K562 (cell line): ENCODE data around the gene ERAS. TPM values are rescaled to one million over a fixed set of nuclear protein-coding genes. Genes with fewer than 3 reads are reported as not detected.
A peak's percentile ranks its signal among the peaks of the same experiment; 100 is the strongest.

Experiments used
- ADNP ChIP-seq: fragments of 200-800 bp; sonication (Bioruptor generic); IDR thresholded peaks from 2 replicates; pipeline ENCODE4 v1.6.1; 2016; ENCODE audit warnings: missing genetic modification characterization, missing compliant biosample characterization
- ESRRA ChIP-seq: fragments of 450-650 bp; IDR thresholded peaks from 2 replicates; pipeline ENCODE4 v1.6.1; 2014; ENCODE audit warnings: low read depth, mild to moderate bottlenecking, moderate library complexity, borderline replicate concordance
- FOS ChIP-seq: IDR thresholded peaks from 3 replicates; pipeline ENCODE4 v1.6.1; 2011; ENCODE audit not compliant: insufficient read length; ENCODE audit errors: extremely low read depth
- POLR2H ChIP-seq: IDR thresholded peaks from 2 replicates; pipeline ENCODE4 v1.6.1; 2016; ENCODE audit warnings: missing genetic modification characterization, low read depth, mild to moderate bottlenecking, control low read depth, missing compliant biosample characterization, moderate library complexity
- RB1 ChIP-seq: fragments of 450-650 bp; IDR thresholded peaks from 2 replicates; pipeline ENCODE4 v1.6.1; 2017; ENCODE audit warnings: low read depth, mild to moderate bottlenecking
- RCOR1 ChIP-seq, 2 experiments: IDR thresholded peaks; 2 replicates each; pipeline ENCODE4 v1.6.1; 2012; ENCODE audit warnings: low read depth in 2 of 2, low read length in 2 of 2, borderline replicate concordance in 1 of 2, improper control_type of control experiment in 1 of 2
- RUNX1 ChIP-seq: sonication (generic); IDR thresholded peaks from 2 replicates; pipeline ENCODE4 v1.6.1; 2016; ENCODE audit warnings: antibody characterized with exemption, low read depth
- SMARCA5 ChIP-seq: fragments of 450-650 bp; IDR thresholded peaks from 2 replicates; pipeline ENCODE4 v1.6.1; 2016
- SRSF1 ChIP-seq: fragments of 200-400 bp; formaldehyde crosslinking; IDR thresholded peaks from 2 replicates; pipeline ENCODE4 v1.6.1; 2017; ENCODE audit warnings: mild to moderate bottlenecking, low read depth, low read length, moderate library complexity
- TEAD1 ChIP-seq, 2 experiments: fragments of 450-650 bp in 1 of 2; sonication (generic) in 1 of 2; formaldehyde crosslinking; IDR thresholded peaks; 2 replicates each; pipeline versions ENCODE4 v1.4.0 to v1.8.0; 2020 to 2022; ENCODE audit warnings: mild to moderate bottlenecking in 2 of 2, missing genetic modification reagents in 1 of 2
- TRIM28 ChIP-seq: fragments of 450-650 bp; IDR thresholded peaks from 2 replicates; pipeline ENCODE4 v1.6.1; 2017
- ZBTB1 ChIP-seq: sonication (generic); formaldehyde crosslinking; IDR thresholded peaks from 2 replicates; pipeline ENCODE4 v1.8.1; 2023; ENCODE audit warnings: missing genetic modification reagents, low read depth, mild to moderate bottlenecking, borderline replicate concordance
- ZKSCAN1 ChIP-seq: fragments of 150-350 bp; IDR thresholded peaks from 2 replicates; pipeline ENCODE4 v1.6.1; 2016; ENCODE audit warnings: low read depth, low read length
- ZNF507 ChIP-seq: conservative IDR thresholded peaks from 2 replicates; pipeline ENCODE4 v1.6.1; 2017; ENCODE audit warnings: missing genetic modification characterization, missing compliant biosample characterization
- polyA plus RNA-seq, 8 experiments: library from polyadenylated mRNA; depleted of rRNA in 4 of 8; stranded (reverse) in 5 of 8; unstranded in 3 of 8; fragments of >200 nt; fragmentation: Nextera tagmentation in 2 of 8; fragmentation: Illumina TruSeq in 1 of 8; extraction: Ambion mirVana in 2 of 8; extraction: Trizol in 1 of 8; gene quantifications; 2 replicates each; pipeline versions ENCODE4 v1.2.1 to v1.2.3, GENCODE V29; 2011 to 2014; ENCODE audit warnings: inconsistent platforms in 1 of 8, missing spikeins in 1 of 8
- total RNA-seq, 7 experiments: library from RNA; depleted of rRNA in 6 of 7; stranded (reverse); fragments of >200 nt in 6 of 7; fragmentation: Illumina TruSeq in 2 of 7; extraction: Trizol in 2 of 7; gene quantifications; 2 replicates each; pipeline versions ENCODE4 v1.2.1 to v1.2.3, GENCODE V29; 2011 to 2021; ENCODE audit warnings: low replicate concordance in 1 of 7
- TF ChIP-seq, protein P1 (sequence below): sonication (generic); formaldehyde crosslinking; IDR thresholded peaks from 2 replicates; pipeline ENCODE4 v1.9.0; 2022; ENCODE audit warnings: mild to moderate bottlenecking, missing genetic modification reagents
- TF ChIP-seq, protein P2 (sequence below), 2 experiments: IDR thresholded peaks in 1 of 2; conservative IDR thresholded peaks in 1 of 2; 2 replicates each; pipeline ENCODE4 v1.6.1; 2016; ENCODE audit warnings: low read depth in 2 of 2, mild to moderate bottlenecking in 1 of 2, missing compliant biosample characterization in 1 of 2, missing genetic modification characterization in 1 of 2, moderate library complexity in 1 of 2
- TF ChIP-seq, protein P3 (sequence below): fragments of 150-350 bp; IDR thresholded peaks from 2 replicates; pipeline ENCODE4 v1.6.1; 2014; ENCODE audit warnings: low read depth, mild to moderate bottlenecking, low read length, borderline replicate concordance
- TF ChIP-seq, protein P4 (sequence below), 2 experiments: IDR thresholded peaks; 2 replicates each; pipeline ENCODE4 v1.6.1; 2012; ENCODE audit warnings: improper control_type of control experiment in 2 of 2, low read depth in 2 of 2, low read length in 2 of 2, borderline replicate concordance in 1 of 2

The ERAS gene
- total and polyA plus RNA-seq, 9 of the 15 experiments (the other 6 are each of a cell fraction or from before 2014, with no cell fraction given) = 0.07 to 0.12 TPM; not detected in 7

DNA sequence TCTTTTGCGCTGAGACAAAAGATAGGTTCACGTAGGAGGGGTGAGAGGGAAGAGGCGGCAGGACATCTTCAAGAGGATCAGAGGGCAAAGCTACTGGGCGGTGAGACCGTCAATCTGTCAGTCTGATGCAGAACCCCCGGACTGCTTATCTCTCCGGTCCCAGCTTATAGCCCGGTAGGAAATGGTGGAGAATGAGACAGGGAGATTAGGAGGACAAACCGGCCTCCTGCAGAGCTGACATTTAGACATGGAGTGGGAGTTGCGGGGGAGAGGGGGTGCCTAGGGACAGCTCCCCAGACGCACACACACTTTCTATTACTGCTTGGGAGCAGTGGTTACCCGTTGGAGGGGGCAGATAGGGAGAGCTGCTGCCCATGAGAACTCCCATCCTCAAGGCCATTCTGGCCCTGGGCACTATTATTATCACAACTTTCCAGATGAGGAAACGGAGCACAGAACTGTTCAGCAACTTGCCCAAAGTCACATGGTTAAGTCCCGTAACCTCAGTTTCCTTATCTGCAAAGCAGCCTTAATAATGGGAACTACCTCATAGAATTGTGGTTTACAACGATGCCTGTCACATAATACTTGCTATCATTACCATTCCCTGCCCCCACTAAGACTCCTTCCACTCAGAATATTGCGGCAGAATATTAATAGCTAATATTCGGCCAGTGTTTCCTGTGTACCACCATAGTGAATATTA, 25.6 kb upstream of the ERAS start (continued):
- TF ChIP-seq FOS (no peak), RUNX1 (peak; percentile 85), POLR2H (tag) (no peak), ADNP (no peak), ZBTB1 (CRISPR knock-in tag) (0 out of 2 replicates have a peak, but pooled peaks have one; percentile 33), TEAD1 (CRISPR knock-in tag; IDR thresholded peaks at IDR 0.05) (peak in 1 of 2 experiments; percentile 58; a peak in 1 of 4 replicates), ESRRA (peak; percentile 56; the same call in 1 of the 2 replicates), RCOR1 (IDR thresholded peaks at IDR 0.05; ENCODE audit: borderline replicate concordance in 1 of 2, low read depth in 2 of 2, low read length in 2 of 2) (peak; percentile 84 to 92), TRIM28 (0 out of 2 replicates have a peak, but pooled peaks have one; percentile 25), RB1 (0 out of 2 replicates have a peak, but pooled peaks have one; percentile 31), ZNF507 (tag) (no peak), ZKSCAN1 (peak; percentile 68), SRSF1 (no peak), SMARCA5 (peak; percentile 74)
- TF ChIP-seq, protein P1, sequence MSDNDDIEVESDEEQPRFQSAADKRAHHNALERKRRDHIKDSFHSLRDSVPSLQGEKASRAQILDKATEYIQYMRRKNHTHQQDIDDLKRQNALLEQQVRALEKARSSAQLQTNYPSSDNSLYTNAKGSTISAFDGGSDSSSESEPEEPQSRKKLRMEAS (CRISPR knock-in tag) = peak; percentile 67
- TF ChIP-seq, protein P2, sequence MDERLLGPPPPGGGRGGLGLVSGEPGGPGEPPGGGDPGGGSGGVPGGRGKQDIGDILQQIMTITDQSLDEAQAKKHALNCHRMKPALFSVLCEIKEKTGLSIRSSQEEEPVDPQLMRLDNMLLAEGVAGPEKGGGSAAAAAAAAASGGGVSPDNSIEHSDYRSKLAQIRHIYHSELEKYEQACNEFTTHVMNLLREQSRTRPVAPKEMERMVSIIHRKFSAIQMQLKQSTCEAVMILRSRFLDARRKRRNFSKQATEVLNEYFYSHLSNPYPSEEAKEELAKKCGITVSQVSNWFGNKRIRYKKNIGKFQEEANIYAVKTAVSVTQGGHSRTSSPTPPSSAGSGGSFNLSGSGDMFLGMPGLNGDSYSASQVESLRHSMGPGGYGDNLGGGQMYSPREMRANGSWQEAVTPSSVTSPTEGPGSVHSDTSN (CRISPR knock-in tag; IDR thresholded peaks at IDR 0.05; ENCODE audit: low read depth) = peak; percentile 58
- TF ChIP-seq, protein P2 (tag; conservative IDR thresholded peaks at IDR 0.05; ENCODE audit: low read depth) = peak; percentile 98
- TF ChIP-seq, protein P3, sequence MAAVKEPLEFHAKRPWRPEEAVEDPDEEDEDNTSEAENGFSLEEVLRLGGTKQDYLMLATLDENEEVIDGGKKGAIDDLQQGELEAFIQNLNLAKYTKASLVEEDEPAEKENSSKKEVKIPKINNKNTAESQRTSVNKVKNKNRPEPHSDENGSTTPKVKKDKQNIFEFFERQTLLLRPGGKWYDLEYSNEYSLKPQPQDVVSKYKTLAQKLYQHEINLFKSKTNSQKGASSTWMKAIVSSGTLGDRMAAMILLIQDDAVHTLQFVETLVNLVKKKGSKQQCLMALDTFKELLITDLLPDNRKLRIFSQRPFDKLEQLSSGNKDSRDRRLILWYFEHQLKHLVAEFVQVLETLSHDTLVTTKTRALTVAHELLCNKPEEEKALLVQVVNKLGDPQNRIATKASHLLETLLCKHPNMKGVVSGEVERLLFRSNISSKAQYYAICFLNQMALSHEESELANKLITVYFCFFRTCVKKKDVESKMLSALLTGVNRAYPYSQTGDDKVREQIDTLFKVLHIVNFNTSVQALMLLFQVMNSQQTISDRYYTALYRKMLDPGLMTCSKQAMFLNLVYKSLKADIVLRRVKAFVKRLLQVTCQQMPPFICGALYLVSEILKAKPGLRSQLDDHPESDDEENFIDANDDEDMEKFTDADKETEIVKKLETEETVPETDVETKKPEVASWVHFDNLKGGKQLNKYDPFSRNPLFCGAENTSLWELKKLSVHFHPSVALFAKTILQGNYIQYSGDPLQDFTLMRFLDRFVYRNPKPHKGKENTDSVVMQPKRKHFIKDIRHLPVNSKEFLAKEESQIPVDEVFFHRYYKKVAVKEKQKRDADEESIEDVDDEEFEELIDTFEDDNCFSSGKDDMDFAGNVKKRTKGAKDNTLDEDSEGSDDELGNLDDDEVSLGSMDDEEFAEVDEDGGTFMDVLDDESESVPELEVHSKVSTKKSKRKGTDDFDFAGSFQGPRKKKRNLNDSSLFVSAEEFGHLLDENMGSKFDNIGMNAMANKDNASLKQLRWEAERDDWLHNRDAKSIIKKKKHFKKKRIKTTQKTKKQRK = no peak
- TF ChIP-seq, protein P4, sequence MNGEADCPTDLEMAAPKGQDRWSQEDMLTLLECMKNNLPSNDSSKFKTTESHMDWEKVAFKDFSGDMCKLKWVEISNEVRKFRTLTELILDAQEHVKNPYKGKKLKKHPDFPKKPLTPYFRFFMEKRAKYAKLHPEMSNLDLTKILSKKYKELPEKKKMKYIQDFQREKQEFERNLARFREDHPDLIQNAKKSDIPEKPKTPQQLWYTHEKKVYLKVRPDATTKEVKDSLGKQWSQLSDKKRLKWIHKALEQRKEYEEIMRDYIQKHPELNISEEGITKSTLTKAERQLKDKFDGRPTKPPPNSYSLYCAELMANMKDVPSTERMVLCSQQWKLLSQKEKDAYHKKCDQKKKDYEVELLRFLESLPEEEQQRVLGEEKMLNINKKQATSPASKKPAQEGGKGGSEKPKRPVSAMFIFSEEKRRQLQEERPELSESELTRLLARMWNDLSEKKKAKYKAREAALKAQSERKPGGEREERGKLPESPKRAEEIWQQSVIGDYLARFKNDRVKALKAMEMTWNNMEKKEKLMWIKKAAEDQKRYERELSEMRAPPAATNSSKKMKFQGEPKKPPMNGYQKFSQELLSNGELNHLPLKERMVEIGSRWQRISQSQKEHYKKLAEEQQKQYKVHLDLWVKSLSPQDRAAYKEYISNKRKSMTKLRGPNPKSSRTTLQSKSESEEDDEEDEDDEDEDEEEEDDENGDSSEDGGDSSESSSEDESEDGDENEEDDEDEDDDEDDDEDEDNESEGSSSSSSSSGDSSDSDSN (IDR thresholded peaks at IDR 0.05; ENCODE audit: borderline replicate concordance in 1 of 2, low read depth in 2 of 2, low read length in 2 of 2) = peak in 1 of 2 experiments; percentile 35; a peak in 1 of 4 replicates
